ENCODE measurements around the gene MARK2.

MARK2 gene

GRCh38 chr11:63901660-63902059 is 62.8 kb downstream of the MARK2 start (continued):
- TF ChIP-seq CSRNP3 (CRISPR knock-in tag; IDR thresholded peaks at IDR 0.05), result no peak

GRCh38 chr11:63903884-63904283 is 65.0 kb downstream of the MARK2 start:
- TF ChIP-seq ZC3H10 (CRISPR knock-in tag; IDR thresholded peaks at IDR 0.05) (no peak), TSHZ2 (CRISPR knock-in tag; IDR thresholded peaks at IDR 0.05) (no peak), RARB (CRISPR knock-in tag; IDR thresholded peaks at IDR 0.05) (no peak), ISL1 (CRISPR knock-in tag; IDR thresholded peaks at IDR 0.05) (no peak), CSDC2 (CRISPR knock-in tag; IDR thresholded peaks at IDR 0.05) (no peak)
- ATAC-seq, result no peak

GRCh38 chr11:63904743-63905142 is 65.8 kb downstream of the MARK2 start:
- ATAC-seq, result no peak
- no peak for TF ChIP-seq BACH2 (CRISPR knock-in tag; IDR thresholded peaks at IDR 0.05; ENCODE audit: borderline replicate concordance)
- no peak for TF ChIP-seq TSHZ2 (CRISPR knock-in tag; IDR thresholded peaks at IDR 0.05)
- no peak for TF ChIP-seq ZFP3 (CRISPR knock-in tag; IDR thresholded peaks at IDR 0.05)
- TF ChIP-seq PPARA (CRISPR knock-in tag; IDR thresholded peaks at IDR 0.05; ENCODE audit: borderline replicate concordance), result no peak
- no peak for TF ChIP-seq CREB5 (CRISPR knock-in tag; IDR thresholded peaks at IDR 0.05; ENCODE audit: low read depth)
- TF ChIP-seq POU6F1 (CRISPR knock-in tag; IDR thresholded peaks at IDR 0.05; ENCODE audit: borderline replicate concordance, low read depth), result no peak
- TF ChIP-seq TOX (CRISPR knock-in tag; IDR thresholded peaks at IDR 0.05; ENCODE audit: borderline replicate concordance), result no peak
- TF ChIP-seq TCF4 (CRISPR knock-in tag; IDR thresholded peaks at IDR 0.05; ENCODE audit: borderline replicate concordance), result no peak
- no peak for TF ChIP-seq ZC3H10 (CRISPR knock-in tag; IDR thresholded peaks at IDR 0.05)
- TF ChIP-seq ARNTL (CRISPR knock-in tag; IDR thresholded peaks at IDR 0.05; ENCODE audit: borderline replicate concordance, low read depth), result no peak
- TF ChIP-seq OSR1 (CRISPR knock-in tag; IDR thresholded peaks at IDR 0.05), result no peak
- no peak for TF ChIP-seq CSRNP3 (CRISPR knock-in tag; IDR thresholded peaks at IDR 0.05)
- TF ChIP-seq ZNF565 (CRISPR knock-in tag; conservative IDR thresholded peaks at IDR 0.05; ENCODE audit: low read depth), result no peak

GRCh38 chr11:63905179-63905578 is 66.3 kb downstream of the MARK2 start:
- no peak for ATAC-seq
- TF ChIP-seq GLIS3 (CRISPR knock-in tag; IDR thresholded peaks at IDR 0.05) (no peak), ZFP3 (CRISPR knock-in tag; IDR thresholded peaks at IDR 0.05) (no peak), BACH2 (CRISPR knock-in tag; IDR thresholded peaks at IDR 0.05; ENCODE audit: borderline replicate concordance) (no peak), PATZ1 (CRISPR knock-in tag; IDR thresholded peaks at IDR 0.05; ENCODE audit: borderline replicate concordance) (no peak), OSR1 (CRISPR knock-in tag; IDR thresholded peaks at IDR 0.05) (no peak), ESRRG (CRISPR knock-in tag; IDR thresholded peaks at IDR 0.05) (no peak), ZNF565 (CRISPR knock-in tag; conservative IDR thresholded peaks at IDR 0.05; ENCODE audit: low read depth) (no peak), ZFP30 (CRISPR knock-in tag; IDR thresholded peaks at IDR 0.05) (no peak), CSRNP3 (CRISPR knock-in tag; IDR thresholded peaks at IDR 0.05) (no peak), ARNTL (CRISPR knock-in tag; IDR thresholded peaks at IDR 0.05; ENCODE audit: borderline replicate concordance, low read depth) (no peak)
